GM04504 (cell line): ENCODE data around the gene MICAL3.
A peak's percentile ranks its signal among the peaks of the same experiment; 100 is the strongest.

Experiments used
- DNase-seq: peaks from one replicate; pipeline ENCODE4 v3.0.0-alpha.2; 2012; ENCODE audit warnings: low read depth

MICAL3 gene

GRCh38 chr22:17792299-17792698 lies 232.1 kb downstream of the MICAL3 start:
- DNase-seq: no peak

- DNase-seq: no peak
Measured at GRCh38 chr22:17791196-17791595, 233.2 kb downstream of the MICAL3 start.

- no peak for DNase-seq
Measured at GRCh38 chr22:17789379-17790200, 234.8 kb downstream of the MICAL3 start.

GRCh38 chr22:17788528-17789378 lies 235.6 kb downstream of the MICAL3 start:
- DNase-seq: no peak

GRCh38 chr22:17787716-17788330 lies 236.5 kb downstream of the MICAL3 start:
- no peak for DNase-seq

GRCh38 chr22:17787241-17787640 lies 237.1 kb downstream of the MICAL3 start:
- DNase-seq: no peak

GRCh38 chr22:17786435-17787161 lies 237.8 kb downstream of the MICAL3 start:
- DNase-seq: no peak

GRCh38 chr22:17785185-17786184 lies 238.9 kb downstream of the MICAL3 start:
- DNase-seq: no peak

- DNase-seq: no peak
Measured at GRCh38 chr22:17784776-17785175, 239.6 kb downstream of the MICAL3 start.

- no peak for DNase-seq
Measured at GRCh38 chr22:17783773-17784480, 240.4 kb downstream of the MICAL3 start.

GRCh38 chr22:17783312-17783711 lies 241.0 kb downstream of the MICAL3 start:
- no peak for DNase-seq

GRCh38 chr22:17782621-17783020 lies 241.7 kb downstream of the MICAL3 start:
- DNase-seq: no peak

- DNase-seq: no peak
Measured at GRCh38 chr22:17782158-17782557, 242.2 kb downstream of the MICAL3 start.

- DNase-seq: peak; percentile 62
Measured at GRCh38 chr22:17781319-17782031, 242.9 kb downstream of the MICAL3 start.

- no peak for DNase-seq
Measured at GRCh38 chr22:17780741-17781318, 243.5 kb downstream of the MICAL3 start.

GRCh38 chr22:17780116-17780740 lies 244.1 kb downstream of the MICAL3 start:
- no peak for DNase-seq

- DNase-seq: no peak
Measured at GRCh38 chr22:17779286-17780115, 244.9 kb downstream of the MICAL3 start.
